Measurements from ENCODE around the gene NKPD1. TPM values are rescaled to one million over a fixed set of nuclear protein-coding genes. Genes with fewer than 3 reads are reported as not detected.

The NKPD1 gene
- polyA plus RNA-seq, 10 donors, result 0.07 to 0.74 (median 0.18) TPM

DNA sequence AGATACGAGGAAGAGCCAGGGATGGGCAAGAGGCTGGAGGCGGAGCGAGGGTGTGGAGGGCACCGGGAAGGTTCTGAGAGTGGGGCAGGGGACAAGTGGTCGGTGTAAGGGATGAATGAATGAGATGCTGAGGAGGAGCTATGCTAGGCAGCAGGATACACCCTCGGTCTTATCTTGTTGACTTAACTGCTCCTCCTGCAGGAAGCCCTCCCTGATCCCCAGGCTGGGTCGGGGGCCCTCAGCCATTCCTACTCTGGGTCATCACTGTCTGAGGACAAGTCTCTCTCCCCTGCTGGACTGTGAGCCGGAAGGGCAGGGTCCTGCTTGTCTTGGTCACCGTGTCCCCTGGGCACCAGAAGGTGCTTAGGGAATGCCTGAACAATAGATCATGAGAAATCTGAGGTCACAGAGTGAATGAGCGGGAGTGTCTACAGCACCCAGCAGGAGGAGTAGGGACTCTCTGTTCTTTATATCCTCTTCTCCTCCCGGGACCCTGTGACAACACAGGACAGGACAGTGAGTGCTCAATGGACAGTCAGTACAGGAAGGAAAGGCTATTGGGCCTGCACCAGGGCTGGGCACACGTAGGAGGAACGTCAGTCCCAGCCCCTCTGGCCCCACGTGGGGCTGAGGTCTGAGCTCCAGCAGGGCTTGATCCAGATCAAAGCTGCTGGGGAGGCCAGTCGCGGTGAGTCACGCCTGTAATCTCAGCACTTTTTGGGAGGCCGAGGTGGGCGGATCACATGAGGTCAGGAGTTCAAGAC is 6.5 kb downstream of the NKPD1 start:
- no peak for DNase-seq

DNA sequence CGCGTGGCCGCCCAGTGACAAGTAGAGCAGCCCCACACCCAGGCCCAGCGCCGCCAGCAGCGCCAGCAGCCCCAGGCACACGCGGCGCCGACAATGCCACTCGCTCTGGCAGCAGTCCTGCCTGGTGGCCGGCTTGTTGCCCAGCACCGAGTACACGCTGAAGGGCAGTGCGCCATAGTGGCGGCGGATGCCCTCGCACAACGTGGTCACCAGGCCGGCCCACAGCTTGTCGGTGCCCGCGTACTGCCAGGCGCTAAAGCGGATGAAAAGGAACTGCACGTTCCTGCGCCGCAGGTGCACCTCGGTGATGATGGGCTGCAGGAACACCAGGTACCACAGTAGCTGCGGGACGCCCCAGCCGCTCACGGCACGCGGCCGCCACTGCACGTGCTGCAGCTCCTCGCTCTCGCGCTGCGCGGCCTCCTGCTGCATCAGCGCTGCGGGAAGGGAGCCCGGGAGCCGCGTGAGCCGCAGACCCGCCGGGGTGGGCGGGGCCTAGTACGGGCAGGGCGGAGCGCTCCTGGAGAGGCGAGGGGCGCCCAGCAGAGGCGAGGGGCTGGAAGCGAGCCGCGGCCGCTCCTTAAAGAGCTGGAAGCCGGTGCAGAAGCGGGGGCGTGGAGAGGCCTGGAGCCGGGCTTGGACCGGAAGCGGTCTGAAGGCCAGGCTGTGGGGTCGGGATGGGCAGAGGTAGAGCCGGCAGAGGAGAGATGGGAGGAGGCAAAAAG is 7.3 kb downstream of the NKPD1 start:
- peak; percentile 30 to 82 (median 60) for DNase-seq

DNA sequence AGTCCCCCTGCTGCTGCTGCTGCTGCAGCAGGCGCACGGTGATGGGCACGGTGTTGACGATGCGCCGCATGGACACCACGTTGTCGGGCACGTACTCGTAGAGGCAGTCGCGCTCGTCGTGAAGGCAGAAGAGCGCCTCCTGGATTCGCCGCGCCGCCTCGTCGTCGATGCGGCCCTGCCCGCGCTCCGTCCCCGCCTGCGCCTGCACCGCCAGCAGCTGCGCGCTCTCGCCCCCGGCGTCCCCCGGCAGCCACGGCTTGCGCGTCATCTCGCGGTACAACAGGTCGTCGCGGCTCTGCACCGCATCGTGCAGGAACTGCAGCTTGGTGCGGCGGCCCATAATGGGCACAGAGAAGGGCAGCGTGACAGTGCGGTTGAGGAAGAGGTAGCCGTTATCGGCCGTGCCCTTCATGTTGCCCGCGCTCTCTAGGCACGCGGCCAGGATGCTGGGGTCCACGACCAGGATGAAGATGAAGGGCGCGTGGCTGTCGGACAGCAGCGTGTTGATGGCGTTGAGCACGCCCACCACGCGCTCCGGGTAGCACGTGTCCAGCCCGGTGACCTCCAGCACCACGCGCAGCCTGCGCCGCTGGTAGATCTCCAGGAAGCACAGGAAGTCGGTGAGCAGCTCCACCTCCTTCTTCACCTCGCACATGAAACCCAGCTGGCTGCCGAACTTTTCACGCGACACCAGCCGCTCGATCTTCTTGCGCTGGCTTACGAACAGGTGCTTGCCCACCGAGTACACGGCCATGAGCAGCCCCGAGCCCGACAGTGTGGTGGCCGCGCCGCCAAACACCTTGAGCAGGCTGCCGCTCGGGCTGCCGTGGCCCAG is 8.1 kb downstream of the NKPD1 start:
- DNase-seq, result peak in 2 of 3 donors; percentile 52 to 80

DNA sequence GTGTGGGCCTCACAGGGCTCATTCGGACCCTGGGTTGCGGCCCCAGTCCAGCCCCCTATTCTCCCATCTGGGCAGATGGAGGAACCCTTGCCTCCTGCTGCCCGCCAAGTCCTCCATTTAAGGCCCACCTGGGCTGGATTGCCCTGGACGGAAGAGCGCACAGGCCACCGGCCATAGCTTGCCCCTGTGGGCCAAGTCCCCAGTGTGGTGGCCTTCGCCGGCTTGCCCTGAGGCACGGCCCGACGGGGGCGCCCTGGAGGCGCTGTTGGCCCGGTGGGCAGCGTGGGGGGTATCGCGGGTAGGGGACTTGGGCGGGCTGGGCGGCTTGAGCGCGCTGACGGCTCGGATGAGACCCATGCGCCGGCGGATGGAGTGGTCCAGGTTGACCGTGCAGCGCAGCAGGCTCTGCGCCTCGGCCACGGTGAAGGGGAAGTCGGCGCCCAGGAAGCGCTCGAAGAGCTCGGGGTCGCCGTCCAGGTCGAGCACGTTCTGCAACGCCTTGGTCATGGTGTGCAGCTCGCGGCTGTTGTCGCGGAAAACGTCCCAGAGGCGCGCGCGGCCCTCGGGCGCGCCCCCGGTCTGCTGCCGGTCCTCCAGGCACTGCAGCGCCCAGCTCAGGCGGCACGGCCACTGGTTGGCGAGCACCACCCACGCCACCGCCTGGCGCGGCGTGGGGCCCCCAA is 8.8 kb downstream of the NKPD1 start:
- no peak for DNase-seq

DNA sequence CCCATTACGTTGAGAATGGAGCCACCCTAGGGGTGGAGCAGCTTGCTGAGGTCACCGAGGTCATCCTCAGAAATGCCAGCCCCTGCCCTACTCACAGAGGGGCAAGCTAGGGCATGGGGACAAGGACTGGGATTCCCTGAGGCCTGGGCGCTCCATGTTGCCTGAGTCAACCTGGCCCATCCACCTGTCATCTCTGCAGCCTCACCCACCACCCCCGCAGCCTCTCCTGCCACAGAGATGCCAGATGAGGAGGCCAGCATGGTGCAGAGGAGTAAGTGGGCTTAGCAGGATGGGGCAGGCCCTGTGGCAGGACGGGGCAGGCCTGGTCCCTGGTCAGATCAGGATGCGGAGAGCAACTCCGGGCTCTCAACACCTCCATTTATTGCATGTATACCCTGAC is 9.5 kb downstream of the NKPD1 start:
- no peak for DNase-seq

DNA sequence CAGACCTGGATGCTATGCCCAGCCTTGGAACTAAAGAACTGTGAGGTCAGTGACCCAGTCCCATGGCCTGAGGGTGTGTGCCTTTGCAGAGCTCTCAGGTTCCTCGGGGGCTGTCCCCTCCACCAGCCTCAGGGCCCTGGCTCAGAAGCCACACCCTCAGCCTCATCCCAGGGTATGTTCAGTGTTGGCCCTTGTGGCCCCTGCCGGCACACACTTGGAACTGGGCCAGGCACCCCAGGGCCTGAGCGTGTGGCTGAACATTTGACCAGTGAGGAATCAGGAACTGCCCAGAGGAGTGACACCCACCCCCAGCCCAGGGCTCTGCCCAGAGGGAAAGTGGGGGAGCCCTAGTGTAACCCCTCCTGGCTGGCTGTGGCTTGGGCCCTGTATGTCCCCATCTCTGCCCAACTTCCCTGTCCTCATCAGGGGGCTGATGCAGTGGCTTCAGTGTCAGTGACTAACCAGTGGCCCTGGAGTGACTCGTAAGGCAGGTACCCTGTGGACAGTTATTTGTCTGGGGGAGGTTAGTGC is 10.0 kb downstream of the NKPD1 start:
- no peak for DNase-seq

DNA sequence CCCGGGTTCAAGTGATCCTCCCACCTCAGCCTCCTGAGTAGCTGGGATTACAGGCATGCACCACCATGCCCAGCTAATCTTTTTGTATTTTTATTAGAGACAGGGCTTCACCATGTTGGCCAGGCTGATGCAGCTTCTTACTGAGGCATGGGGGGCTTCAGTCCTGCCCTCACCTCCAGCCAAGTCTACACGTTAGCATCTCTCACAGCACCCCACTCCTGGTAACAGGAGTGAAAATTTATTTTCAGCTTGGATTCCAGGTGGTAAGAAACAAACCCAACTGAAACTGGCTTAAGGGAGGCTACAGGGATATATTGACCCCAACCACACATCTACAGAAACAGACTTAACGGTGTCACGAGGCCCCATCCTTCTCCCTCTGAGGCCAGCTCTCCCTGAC is 10.6 kb downstream of the NKPD1 start:
- no peak for DNase-seq

DNA sequence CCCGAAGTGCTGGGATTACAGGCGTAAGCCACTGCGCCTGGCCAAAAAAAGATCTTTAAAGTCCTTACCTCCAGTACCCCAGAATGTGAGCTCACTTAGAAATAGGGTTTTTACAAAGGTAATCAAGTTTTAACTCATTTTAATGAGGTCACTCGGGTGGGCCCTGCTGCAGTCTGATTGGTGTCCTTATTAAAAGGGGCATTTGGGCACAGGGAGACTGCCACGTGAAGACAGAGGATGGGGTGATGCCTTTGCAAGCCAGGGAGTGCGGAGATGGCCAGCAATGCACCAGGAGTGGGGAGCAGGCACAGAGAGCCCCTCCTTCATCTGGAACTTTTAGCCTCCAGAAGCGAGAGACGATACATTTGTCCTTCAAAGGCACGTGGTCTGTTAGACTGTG is 11.7 kb downstream of the NKPD1 start:
- DNase-seq, result no peak

DNA sequence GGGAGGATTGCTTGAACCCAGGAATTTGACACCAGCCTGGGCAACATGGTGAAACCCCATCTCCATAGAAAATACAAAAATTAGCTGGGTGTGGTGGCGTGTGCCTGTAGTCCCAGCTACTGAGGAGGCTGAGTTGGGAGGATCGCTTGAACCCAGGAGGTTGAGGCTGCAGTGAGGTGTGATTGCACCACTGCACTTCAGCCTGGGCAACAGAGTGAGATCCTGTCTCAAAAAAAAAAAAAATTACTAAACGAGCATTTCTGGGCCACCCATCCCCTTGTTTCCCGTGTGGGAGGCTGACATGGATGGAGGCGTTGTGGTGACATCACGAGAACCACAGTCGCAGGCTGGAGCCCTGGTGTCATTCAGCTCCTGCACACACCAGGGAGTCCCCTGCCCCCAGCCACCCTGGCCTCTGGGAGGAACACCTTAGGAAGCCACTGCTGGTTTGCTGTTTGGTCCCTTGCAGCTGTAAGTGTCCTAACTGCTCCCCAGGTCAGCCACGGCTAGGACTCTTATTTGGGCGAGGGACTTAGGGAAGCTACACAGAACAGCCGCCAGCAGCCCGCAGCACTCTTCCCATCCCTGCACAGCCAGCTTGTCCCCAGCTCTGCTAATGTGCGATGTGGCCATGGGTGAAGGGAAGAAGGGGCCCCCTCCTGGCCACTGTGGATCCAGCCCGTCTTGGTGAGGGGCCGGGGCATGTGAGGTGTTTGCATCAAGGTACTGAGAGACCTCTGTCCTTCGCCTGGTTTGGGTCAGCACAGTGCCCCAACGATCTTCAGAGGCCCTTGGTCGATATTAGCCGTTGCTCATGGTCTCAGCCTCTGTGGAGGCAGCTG is 12.7 kb downstream of the NKPD1 start:
- DNase-seq, result no peak

DNA sequence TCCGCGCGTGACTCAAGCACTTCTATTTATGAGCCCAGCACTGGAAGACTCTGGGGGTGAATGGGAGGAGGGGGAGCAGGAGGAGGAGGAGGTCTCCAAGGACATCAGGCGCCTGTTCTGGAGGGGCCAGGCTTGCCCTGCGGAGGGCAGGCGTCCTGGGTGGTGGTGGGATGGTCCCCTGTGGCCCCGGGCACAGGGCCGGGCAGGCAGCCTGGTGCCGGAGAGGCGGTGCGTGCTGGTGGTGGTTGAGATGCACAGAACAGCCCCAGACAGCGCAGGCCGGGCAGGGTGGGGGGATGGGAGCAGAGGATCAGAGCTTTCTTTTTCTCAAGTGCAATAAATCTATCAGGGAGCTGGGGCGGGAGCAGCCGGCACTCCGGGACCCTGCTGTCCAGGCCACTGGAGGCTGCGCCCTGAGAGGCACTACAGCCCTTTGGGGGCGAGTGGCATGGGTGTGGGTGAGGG is 14.0 kb downstream of the NKPD1 start:
- DNase-seq, result no peak

DNA sequence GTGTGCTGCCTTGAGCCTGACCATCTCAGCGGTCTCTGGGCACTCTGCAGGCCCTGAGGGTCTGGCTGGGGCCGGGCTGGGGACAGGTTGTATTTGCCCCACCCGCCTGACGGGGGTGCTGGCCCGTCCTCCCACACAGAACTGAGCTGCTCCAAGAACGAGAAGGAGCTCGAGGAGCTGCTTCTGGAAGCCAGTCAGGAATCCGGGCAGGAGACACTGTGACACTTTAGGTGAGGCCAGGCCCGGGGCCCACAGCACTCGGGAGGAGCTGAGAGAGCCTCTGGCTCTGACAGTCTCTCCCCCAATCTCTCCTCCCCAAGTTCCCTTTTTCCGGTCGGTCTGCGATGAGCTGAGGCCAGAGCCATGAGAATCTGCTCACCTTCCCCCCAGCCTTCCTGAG is 14.5 kb downstream of the NKPD1 start:
- DNase-seq, result no peak

DNA sequence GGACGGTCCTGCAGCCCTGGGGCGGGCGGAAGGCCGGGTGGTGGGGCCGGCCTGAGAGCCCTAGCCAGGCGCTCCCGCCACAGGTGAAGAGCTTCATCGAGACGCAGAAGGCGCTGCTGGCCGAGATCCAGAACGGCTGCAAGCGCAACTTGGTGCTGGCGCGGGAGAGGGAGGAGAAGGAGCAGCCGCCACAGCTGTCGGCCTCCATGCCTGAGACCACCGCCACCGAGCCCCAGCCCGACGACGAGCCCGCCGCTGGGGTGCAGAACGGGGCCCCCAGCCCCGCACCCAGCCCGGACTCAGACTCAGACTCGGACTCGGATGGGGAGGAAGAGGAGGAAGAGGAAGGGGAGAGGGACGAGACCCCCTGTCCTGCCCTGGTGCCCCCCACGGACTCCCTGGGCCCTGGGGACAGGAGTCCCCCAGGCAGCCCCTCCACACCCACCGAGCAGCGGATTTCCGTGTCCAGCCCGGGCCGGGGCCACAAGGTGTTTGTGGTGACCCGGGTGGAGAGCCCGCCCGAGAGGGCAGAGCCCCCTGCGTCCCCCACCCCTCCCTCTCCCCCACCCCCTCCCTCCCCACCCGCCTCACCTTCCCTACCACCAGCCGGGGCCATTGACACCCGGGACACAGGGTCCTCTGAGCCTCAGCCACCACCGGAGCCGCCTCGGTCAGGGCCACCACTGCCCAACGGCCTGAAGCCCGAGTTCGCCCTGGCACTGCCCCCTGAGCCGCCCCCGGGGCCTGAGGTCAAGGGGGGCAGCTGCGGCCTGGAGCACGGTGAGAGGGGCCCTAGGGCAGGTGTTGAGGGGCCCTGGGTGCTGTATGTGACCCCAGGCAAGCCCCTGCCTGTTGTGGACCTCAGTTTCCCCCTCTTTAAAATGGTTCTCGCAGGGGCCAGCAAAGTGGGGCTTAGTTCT is 15.3 kb downstream of the NKPD1 start:
- DNase-seq, result no peak

DNA sequence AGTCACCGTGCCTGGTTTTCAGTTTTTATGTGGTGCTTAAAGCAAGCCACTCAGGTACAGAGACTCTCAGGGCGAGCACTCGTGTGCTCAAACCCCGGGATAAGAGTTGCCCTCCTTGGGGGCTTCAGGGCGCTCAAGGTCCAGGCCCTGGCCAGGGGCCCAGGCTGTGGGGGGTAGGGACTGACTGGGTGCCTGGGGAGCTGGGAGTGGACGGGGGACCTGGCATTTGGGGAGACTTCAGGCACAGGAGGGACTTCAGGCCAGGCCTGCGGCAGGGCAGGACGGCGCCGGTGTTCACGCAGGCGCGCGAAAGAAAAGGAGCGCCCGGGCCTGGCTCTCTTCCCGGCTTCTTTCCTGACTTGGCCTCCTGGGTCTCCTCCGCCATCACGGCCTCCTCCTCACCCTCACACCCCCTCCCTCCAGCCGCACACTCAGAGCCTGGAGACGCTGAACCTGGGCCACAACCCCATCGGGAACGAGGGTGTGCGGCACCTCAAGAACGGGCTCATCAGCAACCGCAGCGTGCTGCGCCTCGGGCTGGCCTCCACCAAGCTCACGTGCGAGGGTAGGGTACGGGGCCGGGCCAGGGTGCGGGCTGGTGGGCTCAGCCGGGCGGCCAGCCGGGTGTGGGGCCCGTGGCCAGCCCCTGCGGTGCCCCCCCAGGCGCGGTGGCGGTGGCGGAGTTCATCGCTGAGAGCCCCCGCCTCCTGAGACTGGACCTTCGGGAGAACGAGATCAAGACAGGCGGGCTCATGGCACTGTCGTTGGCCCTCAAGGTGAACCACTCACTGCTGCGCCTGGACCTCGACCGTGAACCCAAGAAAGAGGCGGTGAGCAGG is 16.1 kb downstream of the NKPD1 start:
- no peak for DNase-seq

DNA sequence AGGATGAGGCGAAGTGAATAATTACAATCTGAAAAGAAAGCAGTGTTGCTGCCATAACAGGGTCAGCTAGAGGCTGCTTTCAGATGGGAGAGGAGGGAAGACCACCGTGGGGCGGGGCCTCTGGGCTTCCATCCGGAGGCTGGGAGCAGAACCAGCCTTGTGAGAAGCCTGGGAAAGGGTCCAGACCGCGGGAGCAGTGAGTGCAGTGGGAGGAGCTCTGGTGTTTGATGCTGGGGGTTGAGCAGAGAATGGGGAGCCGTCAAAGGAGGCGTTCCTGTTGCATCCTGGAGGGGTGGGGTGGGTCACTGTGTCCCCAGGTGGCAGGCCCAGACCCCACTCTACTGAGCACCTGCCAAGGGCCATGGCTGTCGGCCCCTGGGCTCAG is 18.1 kb downstream of the NKPD1 start:
- DNase-seq, result peak in 1 of 3 donors; percentile 37

DNA sequence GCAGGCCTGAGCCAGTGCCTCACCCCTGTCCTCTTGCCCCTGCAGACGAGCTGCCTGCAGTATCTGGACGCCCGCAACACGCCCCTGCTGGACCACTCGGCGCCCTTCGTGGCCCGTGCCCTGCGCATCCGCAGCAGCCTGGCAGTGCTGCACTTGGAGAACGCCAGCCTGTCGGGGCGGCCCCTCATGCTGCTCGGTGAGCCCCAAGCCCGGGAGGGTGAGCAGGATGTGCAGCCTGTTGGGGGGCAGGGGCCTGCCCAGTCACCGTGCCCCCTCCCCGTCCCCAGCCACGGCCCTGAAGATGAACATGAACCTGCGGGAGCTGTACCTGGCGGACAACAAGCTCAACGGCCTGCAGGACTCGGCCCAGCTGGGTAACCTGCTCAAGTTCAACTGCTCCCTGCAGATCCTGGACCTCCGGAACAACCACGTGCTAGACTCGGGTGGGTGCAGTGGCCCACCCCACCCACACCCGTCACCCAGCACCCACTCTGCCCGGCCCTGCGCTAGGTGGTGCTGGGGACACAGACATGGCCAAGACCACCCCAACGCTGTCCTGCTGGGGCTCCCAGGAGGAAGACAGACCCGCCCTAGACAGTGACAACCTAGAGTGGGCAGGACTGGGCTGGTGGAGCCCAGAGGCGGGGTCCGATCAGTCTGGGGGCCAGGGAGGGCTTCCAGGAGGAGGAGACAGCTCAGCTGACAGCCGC is 18.6 kb downstream of the NKPD1 start:
- DNase-seq, result no peak

DNA sequence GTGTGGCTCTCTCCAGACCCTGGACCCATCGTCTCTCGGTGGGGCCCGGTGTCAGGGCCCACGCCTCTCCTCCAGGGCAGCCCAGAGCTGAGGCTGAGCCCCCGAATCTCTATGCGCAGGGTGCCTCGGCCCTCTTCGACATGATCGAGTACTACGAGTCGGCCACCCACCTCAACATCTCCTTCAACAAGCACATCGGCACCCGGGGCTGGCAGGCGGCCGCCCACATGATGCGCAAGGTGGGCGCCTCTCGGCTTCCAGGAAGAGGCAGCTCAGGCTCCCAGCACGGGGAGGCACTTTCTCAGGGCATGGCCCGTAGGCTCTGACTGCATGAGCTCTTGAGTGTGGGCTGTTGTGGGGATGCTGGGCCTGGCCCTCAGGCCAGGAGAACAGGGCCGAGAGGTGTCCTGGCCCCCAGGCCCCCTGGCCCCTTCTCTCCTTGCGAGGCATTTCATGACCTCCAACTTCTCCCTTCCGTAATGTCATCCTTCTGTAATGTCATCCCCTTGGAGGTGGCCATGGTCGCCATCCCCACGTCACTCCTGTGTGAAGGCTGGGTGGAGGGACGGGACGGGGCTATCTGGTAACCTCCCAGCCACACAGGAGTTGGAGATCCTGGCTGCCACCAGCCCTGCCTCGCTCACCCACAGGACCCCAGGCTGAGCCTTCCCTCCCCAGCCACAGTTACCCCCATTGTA is 19.4 kb downstream of the NKPD1 start:
- DNase-seq, result no peak

DNA sequence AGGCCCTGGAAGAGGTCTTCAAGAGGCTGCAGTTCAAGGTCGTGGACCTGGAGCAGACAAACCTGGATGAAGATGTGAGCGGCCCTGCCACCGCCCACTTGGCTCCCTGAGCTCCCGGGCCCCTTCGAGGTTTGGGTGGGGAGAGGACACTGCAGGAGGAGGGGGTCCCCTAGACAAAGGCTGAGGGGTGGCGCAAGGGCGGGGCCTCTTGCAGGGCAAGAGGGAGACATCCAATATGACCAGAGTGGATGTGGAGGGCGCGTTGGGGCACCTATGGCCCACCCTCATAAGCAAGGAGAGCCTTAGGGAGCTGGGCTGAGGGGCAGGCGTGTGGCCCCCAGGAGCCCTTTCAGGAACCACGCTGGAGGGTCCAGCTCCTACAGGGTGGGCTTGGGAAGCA is 20.2 kb downstream of the NKPD1 start:
- no peak for DNase-seq
